A673 (cell line): ENCODE measurements around the gene MRPL20.

Experiments used
- CTCF ChIP-seq: fragments of 300-800, 200-600 bp; sonication (generic); conservative IDR thresholded peaks from 2 replicates; pipeline ENCODE4 v1.5.1; 2017; ENCODE audit warnings: low read depth, mild to moderate bottlenecking, antibody characterized with exemption, low read length, moderate library complexity, mixed read lengths
- EZH2 ChIP-seq: fragments of 200-600 bp; sonication (generic); IDR thresholded peaks from 2 replicates; pipeline ENCODE4 v1.6.1; 2017; ENCODE audit warnings: borderline replicate concordance, low read depth, mild to moderate bottlenecking, mixed read lengths, antibody characterized with exemption, low read length; ENCODE audit not compliant: poor library complexity, severe bottlenecking

GRCh38 chr1:1425753-1426495 is 18.8 kb upstream of the MRPL20 start:
- no peak for TF ChIP-seq CTCF
- TF ChIP-seq EZH2, result no peak
